ENCODE data around the gene PRKAR1A.
"Not testable (repeated sequence)": the region's sequence is repeated elsewhere in the genome, so short reads cannot be mapped to it uniquely, and the experiment has no call there.

Gene PRKAR1A

DNA sequence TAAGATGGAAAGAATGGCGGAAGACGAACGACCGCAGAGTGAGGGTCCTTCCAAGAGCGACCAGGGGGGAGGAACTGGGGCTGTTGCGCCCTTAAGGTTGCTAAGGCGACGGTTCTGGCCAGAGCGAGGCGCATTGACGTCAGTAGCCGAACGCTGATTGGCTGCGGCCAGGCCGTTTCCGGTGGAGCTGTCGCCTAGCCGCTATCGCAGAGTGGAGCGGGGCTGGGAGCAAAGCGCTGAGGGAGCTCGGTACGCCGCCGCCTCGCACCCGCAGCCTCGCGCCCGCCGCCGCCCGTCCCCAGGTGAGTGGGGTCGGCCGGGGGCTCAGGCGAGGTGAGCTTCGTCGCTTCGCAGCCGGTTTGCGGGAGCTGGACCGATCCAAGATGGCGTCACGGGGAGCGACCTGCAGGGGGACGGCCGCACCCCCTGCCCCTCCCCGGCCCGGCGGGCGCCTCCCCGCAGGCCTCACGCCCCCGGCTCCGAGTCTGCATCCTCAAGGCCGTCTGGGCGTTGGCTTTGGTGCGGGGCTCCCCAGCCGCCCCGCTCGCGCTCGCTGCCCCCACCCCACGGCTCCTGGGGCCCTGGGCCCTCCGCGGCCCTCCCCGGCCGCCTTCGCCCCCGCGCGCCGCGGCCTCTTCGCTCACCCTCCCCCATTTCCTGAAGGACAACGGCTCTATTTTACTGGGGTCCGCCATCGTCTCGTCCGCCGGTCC, at the start of gene PRKAR1A:
Gene PRKAR1A, plus strand, starts transcription at position 184 of the 713 bp plus-strand sequence. CDS start 2,970 bp downstream, outside the sequence.
- DNase-seq: peak; percentile 90

DNA sequence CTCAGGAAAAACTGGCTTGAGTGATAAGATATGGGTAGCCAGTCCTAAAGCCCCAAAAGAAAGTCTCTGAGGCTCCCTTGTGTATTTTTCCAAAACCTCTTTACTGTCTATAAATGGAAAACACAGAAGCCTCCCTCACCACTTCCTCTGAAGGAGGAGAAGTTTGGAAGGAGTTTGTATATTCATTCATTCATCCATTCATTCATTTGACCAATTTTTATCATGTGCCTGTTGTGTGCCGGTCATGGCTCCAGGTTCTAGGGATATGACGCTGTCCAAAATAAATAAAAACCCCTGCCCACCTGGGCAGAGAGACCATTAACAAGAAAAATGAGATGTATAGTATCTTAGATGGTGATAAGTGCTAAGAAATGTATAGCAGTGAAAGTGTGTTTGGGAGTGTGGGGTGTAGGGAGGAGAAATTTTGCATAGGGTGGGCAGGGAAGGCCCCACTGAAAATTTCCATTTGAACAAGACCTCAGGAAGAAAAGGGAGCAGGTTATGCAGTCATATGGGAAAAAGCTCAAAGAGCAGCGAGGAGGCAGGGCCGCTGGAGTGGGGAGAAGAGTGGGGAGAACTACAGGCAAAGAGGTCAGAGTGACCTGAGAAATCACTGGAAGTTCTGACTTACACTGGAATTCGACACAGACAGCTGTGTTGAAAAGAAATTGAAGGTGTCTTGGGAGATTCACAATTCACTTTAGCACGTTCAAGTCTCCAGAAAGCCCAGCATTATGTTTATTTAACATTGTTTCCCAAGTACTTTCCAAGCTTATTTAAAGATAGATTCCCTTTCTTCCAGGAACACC, 48.8 kb upstream of the PRKAR1A start:
- no peak for DNase-seq

DNA sequence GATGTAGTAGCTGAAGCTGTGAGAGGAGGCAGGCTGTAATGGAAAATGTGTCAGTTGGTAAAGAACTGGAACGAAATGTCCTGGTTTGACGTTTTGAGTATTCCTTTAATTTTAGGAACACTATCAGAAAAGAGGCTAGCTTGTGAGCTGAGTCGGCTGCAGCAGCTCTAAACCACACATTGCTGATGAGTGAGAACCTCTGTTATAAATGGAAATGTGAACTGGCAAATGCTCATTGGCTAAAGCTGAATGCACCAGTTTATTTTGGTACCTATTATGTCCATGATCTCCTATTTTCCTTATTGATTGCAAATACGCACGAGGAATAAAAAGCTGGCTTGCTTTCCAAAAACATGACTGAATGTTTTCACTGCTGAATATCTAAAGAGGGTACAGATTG, 43.9 kb upstream of the PRKAR1A start:
- DNase-seq: no peak

DNA sequence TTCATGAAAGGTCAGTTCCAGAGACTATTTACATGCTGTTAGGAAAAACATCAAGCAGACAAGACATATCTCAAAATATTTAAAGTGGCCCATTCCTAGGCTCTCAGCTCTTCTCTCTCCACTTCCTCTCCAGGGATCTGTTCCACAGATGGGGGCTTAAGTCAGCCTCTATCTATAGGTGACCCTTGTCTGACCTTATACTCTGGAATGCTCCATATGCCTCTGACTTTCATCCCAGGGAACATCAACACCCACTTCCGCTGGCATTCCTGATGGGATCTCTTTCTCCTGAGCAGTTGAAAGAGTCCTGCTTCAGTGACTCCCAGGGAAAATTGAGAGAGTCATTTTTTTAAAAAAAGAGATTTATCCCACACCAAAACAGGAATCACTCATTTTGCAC, 43.4 kb upstream of the PRKAR1A start:
- DNase-seq: no peak

DNA sequence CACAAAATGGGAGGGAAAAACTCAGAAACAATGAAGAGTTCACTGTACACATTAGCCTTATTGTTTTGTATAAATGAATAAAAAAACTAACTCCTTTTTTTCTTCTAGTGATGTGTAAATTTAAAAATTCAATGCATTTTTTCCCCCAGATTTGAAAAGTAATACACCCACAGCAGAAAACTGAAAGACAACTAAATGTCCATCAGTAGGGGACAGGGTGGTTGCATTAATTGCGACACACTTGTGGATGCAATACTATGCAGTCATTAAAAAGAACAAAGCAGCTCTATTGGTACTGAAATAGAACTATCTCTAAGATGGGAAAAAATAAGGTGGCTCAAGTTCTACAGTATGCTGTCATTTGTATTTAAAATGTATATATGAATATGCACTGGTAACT, 41.3 kb upstream of the PRKAR1A start:
- DNase-seq: no peak

DNA sequence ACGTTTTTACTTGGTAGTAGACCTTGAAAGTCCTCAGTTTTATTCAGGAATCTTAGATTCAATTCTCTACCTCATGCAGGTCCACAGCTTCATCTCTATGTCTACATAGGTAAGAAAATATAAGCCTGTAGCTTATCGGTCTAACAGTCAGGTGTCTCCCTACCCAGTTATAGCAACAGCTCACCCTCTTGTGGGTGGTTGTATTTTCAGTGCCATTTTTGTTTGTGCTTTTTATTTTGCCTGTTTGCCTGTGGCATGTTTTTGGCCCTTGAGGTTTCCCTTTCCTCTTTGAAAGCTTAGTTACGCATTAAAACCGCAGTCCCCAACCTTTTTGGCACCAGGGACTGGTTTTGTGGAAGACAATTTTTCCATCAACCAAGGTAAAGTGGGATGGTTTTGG, 31.3 kb upstream of the PRKAR1A start:
- no peak for DNase-seq

DNA sequence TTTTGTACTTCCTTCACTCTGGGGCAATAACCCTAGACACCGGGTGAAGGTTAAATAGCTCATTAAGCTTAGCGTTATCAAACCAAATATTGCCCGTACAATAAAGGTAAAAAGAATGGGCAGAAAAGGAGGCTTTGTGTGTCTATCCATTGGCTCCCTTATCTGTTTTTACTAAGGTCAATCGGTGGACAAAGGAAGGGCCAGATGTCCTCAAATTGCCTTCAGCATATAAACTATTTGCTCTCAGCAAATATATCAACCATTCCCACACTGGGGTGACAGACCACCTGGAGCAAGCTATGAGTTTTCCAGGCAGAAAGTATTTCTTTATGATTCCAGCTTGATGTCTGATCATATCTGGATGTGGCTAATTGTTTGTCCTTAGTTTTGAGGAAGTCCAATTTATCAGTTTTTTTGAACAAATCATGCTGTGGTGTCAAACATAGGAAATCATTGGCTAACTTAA, 29.6 kb upstream of the PRKAR1A start:
- DNase-seq: no peak

DNA sequence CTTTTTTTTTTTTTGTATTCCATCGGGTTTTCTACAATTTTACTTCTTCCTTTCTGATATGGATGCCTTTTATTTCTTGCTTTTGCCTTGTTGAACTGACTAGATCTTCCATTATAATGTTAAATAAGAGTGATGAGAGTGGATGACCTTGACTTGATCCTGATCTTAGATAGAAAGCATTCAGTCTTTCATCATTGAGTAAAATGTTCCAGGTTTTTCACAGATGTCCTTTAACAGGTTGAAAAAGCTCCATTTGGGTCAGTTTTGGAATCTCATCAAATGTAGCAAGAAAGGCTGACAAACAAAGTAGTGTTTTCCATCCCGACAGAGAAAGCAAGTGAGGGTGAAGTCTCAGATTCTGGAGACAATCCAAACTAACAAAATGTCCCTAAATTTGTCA, 27.8 kb upstream of the PRKAR1A start:
- no peak for DNase-seq

DNA sequence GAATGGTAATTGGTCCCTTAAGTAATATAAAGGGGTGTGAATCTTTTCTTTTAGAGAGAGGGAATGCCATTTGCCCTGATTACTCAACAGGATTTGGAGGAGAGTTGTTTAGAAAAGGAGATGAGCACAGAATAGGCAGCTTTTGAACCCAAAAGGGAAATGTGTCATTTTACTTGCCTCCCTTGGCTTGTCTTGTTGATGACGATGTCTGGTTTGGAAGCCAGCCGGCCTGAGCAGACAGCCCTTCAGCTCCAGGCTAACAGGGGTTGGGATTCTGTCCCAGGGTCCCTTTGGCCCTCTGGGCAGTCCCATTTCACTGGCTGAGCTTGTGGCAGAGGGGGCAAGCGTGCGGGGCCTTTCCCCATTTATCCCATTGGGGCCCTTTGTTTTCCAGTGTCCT, 22.3 kb upstream of the PRKAR1A start:
- DNase-seq: no peak

DNA sequence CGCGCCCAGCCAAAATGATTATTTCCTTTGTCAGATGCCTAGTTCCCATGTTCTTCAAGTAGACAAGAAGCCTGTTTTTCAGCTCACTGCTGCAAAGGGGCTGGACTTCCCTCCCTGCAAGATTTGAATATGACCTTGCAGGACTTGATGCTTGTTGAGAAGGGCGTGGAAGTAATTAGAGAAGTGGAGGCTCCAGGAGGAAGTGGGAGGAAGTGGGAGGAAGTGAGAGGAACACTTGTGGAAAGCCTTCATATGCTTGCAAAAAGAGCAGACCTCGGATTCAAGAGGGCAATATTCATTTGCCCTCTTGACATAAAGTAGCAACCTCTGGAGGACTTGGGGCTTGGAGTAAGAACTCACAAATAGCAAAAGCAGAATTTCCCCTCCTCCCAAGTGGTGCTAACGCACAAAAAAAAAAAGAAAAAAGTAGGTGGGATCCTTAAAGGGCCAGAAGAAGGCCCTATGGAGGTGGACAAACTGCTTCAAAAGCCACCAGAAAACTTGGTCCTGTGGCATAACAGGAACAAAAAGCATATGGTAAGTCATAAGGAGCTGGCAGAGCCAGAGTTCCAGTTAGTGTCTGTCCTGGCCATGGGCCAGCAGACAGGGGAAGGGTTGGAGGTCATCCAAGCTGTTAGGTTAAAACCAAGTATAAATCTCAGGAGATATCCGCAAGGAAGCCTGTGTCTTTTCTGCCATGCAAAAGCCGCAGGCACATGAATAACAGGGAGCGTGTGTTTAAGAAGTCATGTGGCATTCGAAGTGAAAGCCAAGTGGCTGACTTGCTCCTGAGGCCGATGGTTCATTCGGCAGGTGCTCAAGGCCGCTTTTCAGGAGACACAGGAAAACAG, 20.6 kb upstream of the PRKAR1A start:
- no peak for DNase-seq

DNA sequence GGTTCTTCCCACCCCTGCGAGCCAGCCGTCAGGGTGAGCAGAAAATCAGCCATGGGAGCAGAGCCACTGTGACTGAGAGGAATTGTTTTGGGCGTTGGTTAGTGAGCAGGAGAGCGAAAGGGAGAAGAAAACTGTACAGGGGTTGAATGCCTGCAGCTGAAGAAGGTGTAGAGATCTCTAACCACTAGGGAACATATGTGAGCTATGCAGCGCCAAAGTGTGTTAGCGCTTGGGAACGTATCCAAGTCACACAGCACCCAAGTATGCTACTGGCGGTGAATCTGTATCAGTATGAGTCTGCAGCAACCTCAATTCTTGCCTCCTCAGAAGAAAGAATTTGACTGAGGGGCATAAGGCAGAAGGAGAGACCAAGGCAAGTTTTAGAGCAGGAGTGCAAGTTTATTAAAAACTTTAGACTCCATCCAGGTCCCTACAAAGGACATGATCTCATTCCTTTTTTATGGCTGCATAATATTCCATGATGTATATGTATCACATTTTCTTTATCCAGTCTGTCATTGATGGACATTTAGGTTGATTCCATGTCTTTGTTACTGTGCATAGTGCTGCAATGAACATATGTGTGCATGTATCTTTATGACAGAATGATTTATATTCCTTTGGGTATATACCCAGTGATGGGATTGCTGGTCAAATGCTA, 19.7 kb upstream of the PRKAR1A start:
- DNase-seq: not testable (repeated sequence)

DNA sequence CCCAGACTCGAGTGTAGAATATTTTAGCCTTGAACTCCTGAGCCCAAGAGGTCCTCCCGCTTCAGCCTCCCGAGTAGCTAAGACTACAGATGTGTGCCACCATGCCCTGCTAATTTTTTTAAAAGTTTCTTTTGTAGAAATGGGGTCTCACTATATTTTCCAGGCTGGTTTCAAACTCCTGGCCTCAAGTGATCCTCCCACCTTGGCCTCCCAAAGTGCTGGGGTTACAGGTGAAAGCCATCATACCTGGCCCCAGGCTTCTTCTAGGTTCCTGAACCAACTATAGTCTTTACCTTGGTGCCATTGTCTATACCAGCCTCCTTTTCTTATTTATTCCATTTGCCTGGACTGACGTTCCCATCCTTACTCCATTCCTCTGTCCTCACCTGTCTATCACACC, 17.1 kb upstream of the PRKAR1A start:
- DNase-seq: no peak

DNA sequence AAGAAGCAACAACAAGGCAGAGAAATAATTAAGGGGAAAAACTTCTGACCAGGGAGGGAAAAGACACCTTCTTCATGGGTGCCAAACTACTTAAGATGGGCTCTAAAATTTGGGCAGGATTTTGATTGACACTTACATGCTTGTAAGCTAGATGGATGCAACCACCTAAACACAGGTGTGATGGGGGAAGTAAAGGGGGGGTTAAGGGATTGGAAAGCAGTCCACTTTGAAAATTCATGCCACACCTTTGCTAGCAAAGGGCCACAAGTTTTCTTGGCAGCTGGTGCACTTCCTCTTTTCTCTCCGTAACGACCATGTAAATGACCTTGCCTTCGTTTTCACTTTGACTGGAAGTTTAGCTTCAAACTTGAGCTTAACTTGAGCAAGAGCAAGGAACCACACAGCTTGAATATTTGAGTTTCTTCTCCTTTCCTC, 14.3 kb upstream of the PRKAR1A start:
- DNase-seq: no peak

DNA sequence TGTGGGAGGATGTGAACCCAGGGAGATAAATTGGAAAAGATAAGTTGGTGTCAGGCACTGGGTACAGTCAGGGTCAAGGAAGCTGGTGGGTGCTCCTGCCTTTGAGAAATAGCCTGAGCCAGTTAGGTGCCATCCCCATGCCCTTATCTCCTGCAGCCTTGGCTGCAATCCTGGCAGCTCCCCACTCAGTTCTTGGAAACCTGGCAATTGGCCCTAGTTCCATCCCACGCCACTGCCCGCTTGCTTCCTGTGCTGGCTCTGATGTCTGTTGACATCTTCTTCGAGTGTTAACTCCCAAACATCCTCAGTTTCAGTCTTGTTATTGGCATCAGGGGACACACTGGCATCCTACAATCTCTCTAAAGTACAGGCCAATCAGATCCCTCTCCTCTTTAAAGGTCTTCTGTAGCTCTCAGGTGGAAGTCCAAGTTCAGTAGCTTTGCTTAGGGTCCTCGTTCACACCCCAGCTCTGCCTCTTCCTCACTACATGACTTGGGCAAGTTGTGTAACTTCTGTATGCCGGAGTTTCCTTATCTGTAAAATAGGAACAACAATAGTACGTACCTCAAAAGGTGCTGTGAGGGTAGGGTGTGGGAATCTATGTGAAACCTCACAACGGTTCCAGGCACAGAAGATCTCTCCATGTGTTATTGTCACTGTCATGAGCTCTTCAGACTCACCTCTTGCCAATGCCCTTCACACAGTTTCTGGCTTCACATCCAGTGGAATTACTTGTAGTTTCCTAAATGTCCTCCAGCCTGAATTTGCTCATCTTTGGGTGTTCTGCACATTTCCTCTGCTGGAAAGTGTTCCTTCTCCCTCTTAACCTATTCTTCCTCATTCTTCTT, 13.5 kb upstream of the PRKAR1A start:
- DNase-seq: no peak

DNA sequence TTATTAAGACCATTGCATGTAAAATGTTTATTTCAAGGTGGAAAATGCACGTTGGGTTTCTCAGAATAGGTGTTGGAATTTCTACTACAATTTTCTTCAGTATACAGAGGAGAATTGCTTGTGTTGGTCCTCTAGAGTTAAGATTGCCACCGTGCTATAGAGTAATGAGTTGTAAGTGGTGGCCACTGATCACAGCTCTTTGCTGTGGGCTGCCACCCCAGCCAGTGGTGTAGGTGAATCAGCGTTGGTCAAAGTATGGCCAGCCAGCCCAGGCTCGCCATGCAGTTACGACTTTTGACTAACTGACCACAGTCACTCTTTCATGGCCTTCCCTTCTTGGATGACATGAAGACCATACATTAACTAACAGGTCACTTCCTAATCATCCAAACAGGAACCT, 12.6 kb upstream of the PRKAR1A start:
- no peak for DNase-seq

DNA sequence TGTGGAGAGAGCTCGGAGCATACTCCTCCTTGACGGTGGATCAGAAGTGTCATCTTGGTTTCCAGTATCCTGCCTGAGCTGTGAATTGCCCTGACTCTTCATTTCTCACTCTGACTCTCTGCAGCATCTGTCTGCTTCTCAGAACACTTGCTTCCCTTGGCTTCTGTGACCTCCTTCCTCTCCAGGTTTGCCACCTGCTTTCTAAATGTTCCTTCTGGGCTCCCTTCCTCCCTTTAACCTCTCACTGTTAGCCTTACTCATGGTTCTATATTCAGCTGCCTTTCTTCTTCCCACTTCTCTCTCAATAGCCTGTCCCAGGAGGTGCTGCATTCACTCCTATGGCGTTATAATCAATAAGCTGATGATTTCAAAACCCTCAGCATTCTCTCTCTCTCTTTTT, 11.2 kb upstream of the PRKAR1A start:
- no peak for DNase-seq

DNA sequence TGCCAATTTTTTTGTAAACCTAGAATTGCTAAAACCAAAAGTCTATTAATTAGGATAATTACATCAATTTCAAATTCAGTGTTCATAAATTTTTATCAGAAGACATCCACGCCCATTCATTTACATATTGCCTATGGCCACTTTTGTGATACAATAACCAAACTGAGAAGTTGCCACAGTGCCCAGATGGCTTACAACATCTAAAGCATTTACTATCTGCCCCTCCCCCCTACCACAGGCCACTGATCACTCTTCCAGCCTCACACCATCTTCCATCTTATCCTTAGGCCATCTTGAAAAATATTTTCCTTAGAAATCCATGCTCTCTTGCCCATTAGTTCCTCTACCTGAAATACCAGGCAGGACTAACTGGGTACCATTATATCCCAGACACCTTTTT, 6.3 kb upstream of the PRKAR1A start:
- no peak for DNase-seq

DNA sequence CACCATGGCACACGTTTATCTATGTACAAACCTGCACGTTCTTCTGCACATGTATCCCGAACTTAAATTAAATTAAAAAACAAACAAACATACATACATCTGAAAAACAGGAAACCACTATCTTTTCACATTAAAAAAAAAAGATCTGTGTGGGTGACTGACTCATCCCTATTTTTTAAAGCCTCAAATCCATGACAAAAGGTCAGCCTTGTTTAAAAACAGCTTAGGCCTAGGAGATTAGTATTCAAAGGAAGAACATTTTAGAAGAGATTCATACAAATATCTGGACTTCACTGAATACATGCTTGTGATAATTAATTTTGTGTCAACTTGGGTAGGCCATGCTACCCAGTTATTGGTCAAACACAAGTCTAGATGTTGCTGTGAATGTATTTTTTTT, 4.7 kb upstream of the PRKAR1A start:
- no peak for DNase-seq

DNA sequence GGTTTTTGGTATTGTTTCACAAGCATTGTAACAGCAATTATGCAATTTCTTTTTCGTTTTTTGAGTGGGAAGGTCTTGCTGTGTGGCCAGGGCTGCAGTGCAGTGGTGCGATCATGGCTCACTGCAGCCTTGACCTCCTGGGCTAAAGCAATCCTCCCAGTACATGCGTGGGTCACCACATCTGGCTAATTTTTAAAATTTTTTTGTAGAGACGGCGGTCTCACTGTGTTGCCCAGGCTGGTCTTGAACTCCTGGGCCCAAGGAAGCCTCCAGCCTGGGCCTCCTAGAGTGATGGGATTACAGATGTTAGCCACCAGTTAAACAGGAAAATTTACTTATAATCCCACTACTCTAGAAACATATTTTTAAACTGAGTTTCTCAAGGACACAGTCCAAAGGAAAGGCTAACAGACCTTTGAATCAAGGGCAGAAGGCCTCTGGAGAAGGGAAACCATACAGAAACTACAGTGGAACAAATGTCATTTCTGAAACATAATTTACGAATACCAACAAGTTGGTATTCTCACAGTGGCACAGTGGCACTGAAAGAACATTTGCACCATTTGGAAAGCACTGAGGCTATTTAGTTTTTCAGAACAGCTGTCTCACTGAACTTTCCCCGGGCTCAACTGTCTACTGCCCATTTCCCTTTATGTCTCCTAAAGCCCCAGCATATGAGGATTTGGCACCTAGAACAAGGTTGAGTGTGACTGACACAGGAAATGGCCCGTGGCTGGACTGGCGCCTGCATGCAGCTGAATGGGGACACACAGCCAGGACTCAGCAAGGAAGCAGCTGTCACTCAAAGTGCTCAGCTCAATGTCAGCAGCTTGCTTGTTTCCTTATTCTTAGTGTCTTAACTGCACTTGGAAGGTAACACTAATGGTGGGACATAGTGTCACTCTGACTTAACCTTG, 2.8 kb upstream of the PRKAR1A start:
- DNase-seq: no peak

DNA sequence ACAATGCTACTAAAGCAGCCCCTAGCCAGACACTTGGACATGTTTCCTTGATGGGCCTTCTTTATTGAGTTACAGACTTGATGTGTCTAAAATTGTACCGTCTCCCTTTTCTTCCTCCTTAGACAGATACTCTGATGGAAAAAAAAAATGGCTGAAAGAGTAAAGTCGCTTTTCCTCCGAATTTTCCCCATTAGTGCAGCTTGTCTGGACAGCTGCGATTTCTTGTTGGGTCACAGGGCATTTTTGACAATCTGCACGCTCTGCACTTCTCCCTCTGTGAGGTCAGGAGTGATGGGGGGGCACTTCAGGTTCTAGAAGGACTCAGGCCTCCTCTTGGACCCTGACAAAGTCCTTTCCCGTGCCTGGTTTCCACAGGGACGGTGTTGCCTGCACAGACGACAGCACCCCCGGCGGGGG, 968 bp upstream of the PRKAR1A start:
- DNase-seq: peak in 1 of 2 donors; percentile 27
